Skeletal muscle tissue (tissue), 4 donors: ENCODE measurements around the gene IL17RD. TPM values are rescaled to one million over a fixed set of nuclear protein-coding genes. Genes with fewer than 3 reads are reported as not detected.

Source experiments
- H3K27ac ChIP-seq: one replicate; pipeline ENCODE4 v1.7.0; 2013; ENCODE audit warnings: mild to moderate bottlenecking, low read depth, low read length, inconsistent platforms
- H3K27me3 ChIP-seq, 3 donors: one replicate each; pipeline ENCODE4 v1.7.0; 2013; ENCODE audit warnings: low read length in 3 of 3; ENCODE audit not compliant: control insufficient read depth in 3 of 3, insufficient read depth in 3 of 3
- H3K36me3 ChIP-seq, 3 donors: one replicate each; pipeline ENCODE4 v1.7.0; 2013; ENCODE audit warnings: low read length in 3 of 3; ENCODE audit not compliant: control insufficient read depth in 3 of 3, insufficient read depth in 3 of 3
- H3K4me1 ChIP-seq, 3 donors: one replicate each; pipeline ENCODE4 v1.7.0; 2013; ENCODE audit warnings: low read length in 3 of 3, mild to moderate bottlenecking in 3 of 3; ENCODE audit not compliant: control insufficient read depth in 3 of 3, insufficient read depth in 3 of 3
- H3K4me3 ChIP-seq, 3 donors: one replicate each; pipeline ENCODE4 v1.7.0; 2013; ENCODE audit warnings: low read length in 3 of 3
- H3K9ac ChIP-seq, 3 donors: one replicate each; pipeline ENCODE4 v1.7.0; 2013; ENCODE audit warnings: low read length in 3 of 3, mild to moderate bottlenecking in 3 of 3, moderate library complexity in 2 of 3, low read depth in 1 of 3
- H3K9me3 ChIP-seq, 3 donors: one replicate each; pipeline ENCODE4 v1.7.0; 2013; ENCODE audit warnings: low read length in 3 of 3; ENCODE audit not compliant: control insufficient read depth in 3 of 3
- total RNA-seq: library from RNA; depleted of rRNA; stranded (reverse); fragments of >200 nt; gene quantifications from one replicate; pipeline ENCODE4 v1.2.3, GENCODE V29; 2014
- donor health status: Osteomylitis.

Gene IL17RD
- total RNA-seq, 1 donor from 2014 or later = 18.8 TPM

GRCh38 chr3:57151749-57152148, 13.4 kb downstream of the IL17RD start:
- H3K9ac ChIP-seq = no peak overlapping the region
- no peaks in the 10 kb centered on the region for H3K36me3 ChIP-seq
- H3K4me3 ChIP-seq = no peak overlapping the region
- no peaks in the 10 kb centered on the region for H3K9me3 ChIP-seq
- H3K27me3 ChIP-seq = peaks cover 0 to 9% (median 2%) of the 10 kb centered on the region in 3 donors
- H3K4me1 ChIP-seq = peaks cover 0 to 12% (median 7%) of the 10 kb centered on the region in 3 donors
- no peak overlapping the region for H3K27ac ChIP-seq

DNA sequence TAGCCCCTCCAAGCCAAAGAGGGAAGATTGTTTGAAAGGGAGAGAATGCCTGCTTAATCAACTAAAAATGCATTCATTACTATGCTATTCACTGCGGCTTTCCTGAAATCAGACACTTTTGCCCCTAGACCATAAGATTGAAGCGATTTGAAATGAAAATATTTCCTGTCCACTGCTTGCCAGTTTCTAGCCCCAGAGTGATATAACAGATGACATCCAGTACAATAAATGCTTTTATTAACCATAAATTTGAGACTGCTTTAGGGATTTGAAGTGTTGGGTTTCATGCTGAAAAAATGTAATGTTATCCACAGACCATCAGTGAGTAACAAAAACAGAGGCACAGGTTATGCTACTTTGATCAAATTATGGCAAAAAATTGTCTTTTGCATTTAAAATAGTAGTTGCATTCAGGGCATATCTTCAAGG, 14.1 kb downstream of the IL17RD start:
- no peak overlapping the region for H3K9ac ChIP-seq
- H3K4me3 ChIP-seq = no peak overlapping the region
- H3K4me1 ChIP-seq = peaks cover 0 to 12% (median 7%) of the 10 kb centered on the region in 3 donors
- no peaks in the 10 kb centered on the region for H3K9me3 ChIP-seq
- H3K27me3 ChIP-seq = peaks cover 0 to 8% (median 2%) of the 10 kb centered on the region in 3 donors
- no peaks in the 10 kb centered on the region for H3K36me3 ChIP-seq
- H3K27ac ChIP-seq = no peak overlapping the region

GRCh38 chr3:57150113-57150581, 15.0 kb downstream of the IL17RD start:
- H3K27ac ChIP-seq = no peak overlapping the region
- peaks cover 0 to 4% (median 4%) of the 10 kb centered on the region in 3 donors for H3K27me3 ChIP-seq
- peaks cover 0 to 12% (median 7%) of the 10 kb centered on the region in 3 donors for H3K4me1 ChIP-seq
- H3K4me3 ChIP-seq = no peak overlapping the region
- H3K36me3 ChIP-seq = no peaks in the 10 kb centered on the region
- H3K9me3 ChIP-seq = no peaks in the 10 kb centered on the region
- H3K9ac ChIP-seq = no peak overlapping the region

DNA sequence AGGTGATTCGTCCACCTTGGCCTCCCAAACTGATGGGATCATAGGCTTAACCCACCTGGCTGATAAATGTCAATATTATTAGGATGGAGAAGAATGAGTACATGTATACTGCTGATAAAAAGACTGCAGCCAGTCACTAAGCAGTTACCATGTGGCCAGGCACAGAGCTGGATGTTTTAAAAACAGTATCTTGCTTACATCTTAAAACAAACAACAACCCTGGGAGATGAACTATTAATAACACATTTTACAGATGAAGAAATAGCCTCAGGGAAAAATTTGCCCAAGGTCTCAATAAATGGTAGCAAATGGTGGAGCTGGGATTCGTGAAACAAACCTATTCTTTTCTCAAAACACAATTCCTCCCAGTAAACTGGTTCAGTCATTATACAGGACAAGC, 18.1 kb downstream of the IL17RD start:
- H3K4me3 ChIP-seq = no peak overlapping the region
- no peaks in the 10 kb centered on the region for H3K9me3 ChIP-seq
- no peaks in the 10 kb centered on the region for H3K36me3 ChIP-seq
- no peak overlapping the region for H3K9ac ChIP-seq
- H3K27ac ChIP-seq = no peak overlapping the region
- H3K27me3 ChIP-seq = peaks cover 0 to 5% (median 3%) of the 10 kb centered on the region in 3 donors
- H3K4me1 ChIP-seq = peaks cover 0 to 8% (median 7%) of the 10 kb centered on the region in 3 donors

- Histone ChIP-seq H3K27ac (no peak overlapping the region), H3K4me1 (peaks cover 0 to 7% (median 5%) of the 10 kb centered on the region in 3 donors), H3K27me3 (peaks cover 0 to 5% (median 3%) of the 10 kb centered on the region in 3 donors)
Observed at GRCh38 chr3:57145852-57146251, 19.3 kb downstream of the IL17RD start.

DNA sequence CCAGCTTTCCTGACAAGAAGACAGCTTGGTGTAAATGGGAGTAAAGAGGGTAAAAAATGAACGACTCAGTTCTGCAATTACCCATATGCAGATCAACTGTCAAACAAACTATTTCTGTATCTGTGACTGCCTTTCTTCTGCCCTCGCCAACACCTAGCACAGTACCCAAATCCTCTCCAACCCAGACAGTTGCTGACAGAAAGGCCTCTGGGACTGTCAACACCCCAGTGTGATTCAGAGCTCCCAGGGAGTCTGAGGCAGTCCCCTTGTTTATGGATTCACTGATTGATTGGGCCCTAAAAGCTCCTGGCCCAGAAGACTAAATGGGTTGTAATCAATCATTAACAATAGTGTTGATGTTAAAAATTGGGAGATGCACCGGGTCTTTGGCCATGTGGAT, 20.2 kb downstream of the IL17RD start:
- H3K9me3 ChIP-seq = no peaks in the 10 kb centered on the region
- no peak overlapping the region for H3K4me3 ChIP-seq
- H3K36me3 ChIP-seq = no peaks in the 10 kb centered on the region
- no peak overlapping the region for H3K27ac ChIP-seq
- no peak overlapping the region for H3K9ac ChIP-seq
- H3K27me3 ChIP-seq = peaks cover 0 to 5% (median 3%) of the 10 kb centered on the region in 3 donors
- H3K4me1 ChIP-seq = peaks cover 0 to under 1% (median 0%) of the 10 kb centered on the region in 3 donors

More at GRCh38 chr3:57145852-57146251, 19.3 kb downstream of the IL17RD start:
- Histone ChIP-seq H3K4me3 (no peak overlapping the region), H3K36me3 (no peaks in the 10 kb centered on the region), H3K9ac (no peak overlapping the region), H3K9me3 (no peaks in the 10 kb centered on the region)

DNA sequence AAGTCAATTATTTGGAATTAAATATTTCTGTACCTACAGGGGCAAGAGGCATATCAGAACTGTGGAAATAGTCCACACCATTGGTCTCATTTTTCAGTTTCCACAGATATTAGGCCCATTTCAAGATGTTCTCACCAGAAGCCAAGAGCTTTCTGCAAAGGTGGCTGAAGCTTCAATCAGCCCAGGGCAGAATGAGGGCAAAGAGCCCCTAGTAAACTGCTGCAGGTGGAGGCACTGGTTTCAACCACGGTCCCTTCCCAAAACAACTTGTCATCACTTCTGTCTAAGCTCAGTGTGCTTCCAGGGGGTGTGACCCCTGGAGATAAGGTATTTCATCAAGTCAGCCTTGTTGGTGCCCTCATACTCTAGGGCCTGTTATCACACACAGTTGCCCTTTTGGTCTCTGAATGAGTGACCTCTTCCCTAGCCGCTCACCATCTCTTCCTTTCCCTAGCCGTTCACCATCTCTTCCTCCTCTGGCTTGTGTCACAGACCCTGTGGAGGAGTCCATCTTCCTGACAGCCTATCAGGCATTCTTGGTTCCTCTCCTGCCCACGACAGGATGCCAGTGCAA, 21.2 kb downstream of the IL17RD start:
- Histone ChIP-seq H3K4me1 (no peaks in the 10 kb centered on the region), H3K27ac (no peak overlapping the region), H3K4me3 (no peak overlapping the region), H3K27me3 (peaks cover 0 to 5% (median 3%) of the 10 kb centered on the region in 3 donors), H3K9ac (no peak overlapping the region), H3K9me3 (no peaks in the 10 kb centered on the region), H3K36me3 (no peaks in the 10 kb centered on the region)

- H3K27ac ChIP-seq = no peak overlapping the region
- no peak overlapping the region for H3K9ac ChIP-seq
- no peaks in the 10 kb centered on the region for H3K4me1 ChIP-seq
- no peaks in the 10 kb centered on the region for H3K36me3 ChIP-seq
- H3K4me3 ChIP-seq = no peak overlapping the region
- H3K9me3 ChIP-seq = no peaks in the 10 kb centered on the region
- H3K27me3 ChIP-seq = peaks cover 0 to 5% (median 3%) of the 10 kb centered on the region in 3 donors
Observed at GRCh38 chr3:57142411-57142723, 22.8 kb downstream of the IL17RD start.

DNA sequence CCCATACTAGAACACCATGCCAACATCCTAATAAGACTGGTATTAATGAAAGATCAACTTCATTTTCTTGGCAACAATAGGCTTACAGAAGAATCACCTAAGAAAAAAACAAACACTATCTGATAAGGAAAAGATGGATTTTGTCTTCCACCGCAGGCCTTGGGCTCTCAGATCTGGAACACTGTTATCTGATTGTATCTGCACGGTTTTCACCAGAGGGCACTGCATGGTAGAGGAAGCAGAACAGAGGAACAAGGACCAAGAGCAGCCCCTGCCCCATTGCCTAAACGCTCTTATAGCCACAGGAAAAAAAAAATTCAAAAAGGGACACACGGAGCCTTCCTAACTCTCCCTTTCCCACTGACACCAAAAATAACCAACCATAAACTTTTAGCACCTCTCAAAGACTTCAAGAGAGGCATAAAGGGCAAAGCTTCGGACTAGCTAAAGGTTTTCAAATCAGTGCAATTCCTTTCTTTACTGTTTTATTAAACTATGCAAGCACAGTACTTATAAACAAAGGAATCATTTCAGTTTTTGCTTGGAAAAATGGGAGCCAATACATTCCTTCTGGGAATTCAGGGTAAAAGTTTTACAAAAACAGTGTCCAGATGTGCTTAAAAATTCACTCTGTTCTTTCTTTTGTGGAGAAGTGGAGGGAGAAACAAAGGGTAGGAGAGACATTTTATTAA, 23.3 kb downstream of the IL17RD start:
- no peak overlapping the region for H3K4me3 ChIP-seq
- peaks cover 0 to 5% (median 3%) of the 10 kb centered on the region in 3 donors for H3K27me3 ChIP-seq
- no peaks in the 10 kb centered on the region for H3K36me3 ChIP-seq
- H3K27ac ChIP-seq = no peak overlapping the region
- H3K9ac ChIP-seq = no peak overlapping the region
- no peaks in the 10 kb centered on the region for H3K4me1 ChIP-seq
- no peaks in the 10 kb centered on the region for H3K9me3 ChIP-seq

DNA sequence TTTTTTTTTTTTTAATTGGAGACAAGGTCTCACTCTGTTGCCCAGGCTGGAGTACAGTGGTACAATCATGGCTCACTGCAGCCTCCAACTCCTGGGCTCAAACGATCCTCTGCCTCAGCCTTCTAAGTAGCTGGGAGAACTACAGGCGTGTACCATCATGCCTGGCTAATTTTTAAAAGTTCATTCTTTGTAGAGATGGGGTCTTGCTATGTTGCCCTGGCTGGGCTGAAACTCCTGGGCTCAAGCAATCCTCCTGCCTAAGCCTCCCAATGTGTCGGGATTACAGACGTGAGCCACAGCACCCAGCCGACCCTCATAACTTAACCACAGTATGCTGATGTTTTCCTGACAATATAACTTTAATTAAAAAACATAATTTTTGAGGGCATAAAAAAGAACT, 24.3 kb downstream of the IL17RD start:
- Histone ChIP-seq H3K36me3 (no peaks in the 10 kb centered on the region), H3K4me1 (no peaks in the 10 kb centered on the region), H3K9ac (no peak overlapping the region), H3K9me3 (no peaks in the 10 kb centered on the region), H3K27ac (no peak overlapping the region), H3K27me3 (peaks cover 0 to 5% (median 3%) of the 10 kb centered on the region in 3 donors), H3K4me3 (no peak overlapping the region)
